Astrocyte (in vitro differentiated cells and primary cell): Measurements from ENCODE around the gene SMAD7. TPM values are rescaled to one million over a fixed set of nuclear protein-coding genes. Genes with fewer than 3 reads are reported as not detected.

Experiments used
- DNase-seq: peaks from one replicate; pipeline ENCODE4 v3.0.0-alpha.2; 2010; ENCODE audit warnings: low read depth
- FAIRE-seq: peaks from 2 replicates; lab custom pipeline; 2011; peaks lifted over from hg19 to GRCh38; lab: Jason Lieb, UNC
- H2AFZ ChIP-seq: 2 replicates; pipeline ENCODE4 v1.6.0; 2012; ENCODE audit warnings: low read depth, low read length, inconsistent platforms
- H3K27ac ChIP-seq: 2 replicates; pipeline ENCODE4 v1.5.1; 2011; ENCODE audit warnings: low read depth, low read length, inconsistent platforms
- H3K27me3 ChIP-seq: 2 replicates; pipeline ENCODE4 v1.6.0; 2011; ENCODE audit warnings: low read length, inconsistent platforms; ENCODE audit not compliant: insufficient read depth
- H3K36me3 ChIP-seq: 2 replicates; pipeline ENCODE4 v1.5.1; 2011; ENCODE audit warnings: low read length, inconsistent platforms; ENCODE audit not compliant: insufficient read depth
- H3K4me1 ChIP-seq: 2 replicates; pipeline ENCODE4 v1.5.1; 2011; ENCODE audit warnings: low read length, inconsistent platforms; ENCODE audit not compliant: insufficient read depth
- H3K4me2 ChIP-seq: 2 replicates; pipeline ENCODE4 v1.6.0; 2012; ENCODE audit warnings: low read length, inconsistent platforms
- H3K4me3 ChIP-seq: 2 replicates; pipeline ENCODE4 v1.5.1; 2011; ENCODE audit warnings: low read depth, mild to moderate bottlenecking, low read length, inconsistent platforms; ENCODE audit not compliant: insufficient read depth
- H3K79me2 ChIP-seq: 2 replicates; pipeline ENCODE4 v1.6.0; 2012; ENCODE audit warnings: mild to moderate bottlenecking, low read length, inconsistent platforms; ENCODE audit not compliant: insufficient read depth
- H3K9ac ChIP-seq: 2 replicates; pipeline ENCODE4 v1.6.0; 2012; ENCODE audit warnings: mild to moderate bottlenecking, low read length, inconsistent platforms
- H3K9me3 ChIP-seq: 2 replicates; pipeline ENCODE4 v1.5.1; 2012; ENCODE audit warnings: low read depth, mild to moderate bottlenecking, low read length, inconsistent platforms; ENCODE audit not compliant: insufficient read depth
- H4K20me1 ChIP-seq: 2 replicates; pipeline ENCODE4 v1.6.0; 2012; ENCODE audit warnings: low read length, inconsistent platforms; ENCODE audit not compliant: insufficient read depth
- H3K27ac Mint-ChIP-seq: one replicate; pipeline ENCODE4 v1.8.0; 2021; ENCODE audit warnings: mild to moderate bottlenecking, mixed read lengths; ENCODE audit not compliant: unreplicated experiment
- H3K27me3 Mint-ChIP-seq: one replicate; pipeline ENCODE4 v1.8.0; 2021; ENCODE audit warnings: low read depth, mixed read lengths; ENCODE audit not compliant: unreplicated experiment
- H3K36me3 Mint-ChIP-seq: one replicate; pipeline ENCODE4 v1.8.0; 2021; ENCODE audit warnings: low read depth, mixed read lengths; ENCODE audit not compliant: unreplicated experiment
- H3K4me1 Mint-ChIP-seq: one replicate; pipeline ENCODE4 v1.8.0; 2021; ENCODE audit warnings: low read depth, mixed read lengths; ENCODE audit not compliant: unreplicated experiment
- H3K4me3 Mint-ChIP-seq: one replicate; pipeline ENCODE4 v1.8.0; 2021; ENCODE audit warnings: mild to moderate bottlenecking, moderate library complexity, mixed read lengths; ENCODE audit not compliant: unreplicated experiment
- H3K9me3 Mint-ChIP-seq: one replicate; pipeline ENCODE4 v1.8.0; 2021; ENCODE audit warnings: mild to moderate bottlenecking, mixed read lengths; ENCODE audit not compliant: unreplicated experiment
- CTCF ChIP-seq: IDR thresholded peaks from 2 replicates; pipeline ENCODE4 v1.5.1; 2011; ENCODE audit warnings: low read depth, mild to moderate bottlenecking, inconsistent platforms, low read length, moderate library complexity; ENCODE audit not compliant: insufficient read depth
- EZH2 ChIP-seq: IDR thresholded peaks from 2 replicates; pipeline ENCODE4 v1.6.1; 2012; ENCODE audit warnings: mild to moderate bottlenecking, low read length, inconsistent platforms; ENCODE audit not compliant: insufficient read depth
- total RNA-seq: library from RNA; stranded (reverse); gene quantifications from 2 replicates; pipeline ENCODE4 v1.2.1, GENCODE V29; 2021

Gene SMAD7
- total RNA-seq, 1 donor from 2014 or later: 62.9 TPM

- Histone ChIP-seq H3K4me1 (no peaks in the 10 kb centered on the region), H3K27me3 (no peaks in the 10 kb centered on the region), H3K4me3 (no peak overlapping the region), H3K9me3 (no peaks in the 10 kb centered on the region), H3K27ac (no peak overlapping the region), H2AFZ (no peak overlapping the region), H3K4me2 (no peak overlapping the region), H3K36me3 (no peaks in the 10 kb centered on the region), H3K79me2 (no peaks in the 10 kb centered on the region), H4K20me1 (no peaks in the 10 kb centered on the region), H3K9ac (no peak overlapping the region)
- DNase-seq: no peak
- H3K4me1 Mint-ChIP-seq: peaks cover 9% of the 10 kb centered on the region
- no peaks in the 10 kb centered on the region for H3K36me3 Mint-ChIP-seq
- FAIRE-seq: no peak
- H3K27me3 Mint-ChIP-seq: peaks cover 23% of the 10 kb centered on the region
- no peak overlapping the region for H3K27ac Mint-ChIP-seq
- no peak for TF ChIP-seq EZH2
- H3K9me3 Mint-ChIP-seq: peaks cover 2% of the 10 kb centered on the region
- no peak overlapping the region for H3K4me3 Mint-ChIP-seq
Measured at GRCh38 chr18:48886520-48887293, 64.1 kb downstream of the SMAD7 start.

DNA sequence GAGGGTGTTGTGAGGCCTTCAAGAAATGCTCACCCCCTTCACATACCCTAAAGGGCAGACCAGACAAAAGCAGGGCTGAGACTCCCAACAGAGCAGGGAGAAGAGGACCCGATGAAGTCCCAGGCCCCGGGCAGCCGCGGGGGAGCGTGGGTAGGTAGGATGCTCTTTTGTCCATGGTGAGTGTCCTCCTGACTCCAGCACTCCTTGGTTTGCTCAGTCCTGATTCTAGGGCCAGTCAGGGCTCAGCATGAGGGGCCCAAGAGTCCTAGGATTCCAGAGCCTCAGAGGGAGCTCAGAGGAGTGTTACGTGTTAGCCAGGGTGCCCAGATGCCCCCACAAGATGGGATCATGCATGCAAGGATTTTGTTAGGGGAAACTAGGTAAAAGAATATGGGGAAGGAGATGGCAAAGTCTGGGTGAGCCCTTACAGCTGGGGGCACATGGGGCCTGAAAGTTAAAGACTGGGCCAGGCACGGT is 64.8 kb downstream of the SMAD7 start:
- H3K9me3 Mint-ChIP-seq: peaks cover 2% of the 10 kb centered on the region
- H3K36me3 Mint-ChIP-seq: no peaks in the 10 kb centered on the region
- FAIRE-seq (no peak), DNase-seq (no peak)
- H3K27ac Mint-ChIP-seq: no peak overlapping the region
- Histone ChIP-seq H2AFZ (no peak overlapping the region), H3K4me3 (no peak overlapping the region), H3K27me3 (no peaks in the 10 kb centered on the region), H3K9ac (no peak overlapping the region), H4K20me1 (no peaks in the 10 kb centered on the region), H3K9me3 (no peaks in the 10 kb centered on the region), H3K4me1 (no peaks in the 10 kb centered on the region), H3K79me2 (no peaks in the 10 kb centered on the region), H3K36me3 (no peaks in the 10 kb centered on the region), H3K4me2 (no peak overlapping the region), H3K27ac (no peak overlapping the region)
- H3K4me1 Mint-ChIP-seq: peaks cover 9% of the 10 kb centered on the region
- TF ChIP-seq CTCF: no peak
- no peak for TF ChIP-seq EZH2
- H3K27me3 Mint-ChIP-seq: peaks cover 22% of the 10 kb centered on the region
- no peak overlapping the region for H3K4me3 Mint-ChIP-seq

- H3K36me3 Mint-ChIP-seq: no peaks in the 10 kb centered on the region
- H3K9me3 Mint-ChIP-seq: peaks cover 2% of the 10 kb centered on the region
- Histone ChIP-seq H3K4me1 (no peaks in the 10 kb centered on the region), H3K27me3 (no peaks in the 10 kb centered on the region), H3K9ac (no peak overlapping the region), H3K36me3 (no peaks in the 10 kb centered on the region), H3K9me3 (no peaks in the 10 kb centered on the region), H2AFZ (no peak overlapping the region), H3K4me2 (no peak overlapping the region), H4K20me1 (no peaks in the 10 kb centered on the region), H3K79me2 (no peaks in the 10 kb centered on the region), H3K27ac (no peak overlapping the region), H3K4me3 (no peak overlapping the region)
- no peak overlapping the region for H3K27ac Mint-ChIP-seq
- TF ChIP-seq CTCF (no peak), EZH2 (no peak)
- H3K4me3 Mint-ChIP-seq: no peak overlapping the region
- peaks cover 19% of the 10 kb centered on the region for H3K27me3 Mint-ChIP-seq
- peaks cover 9% of the 10 kb centered on the region for H3K4me1 Mint-ChIP-seq
- DNase-seq (no peak), FAIRE-seq (no peak)
Measured at GRCh38 chr18:48885266-48885923, 65.4 kb downstream of the SMAD7 start.
